Adrenal gland (tissue), 5 donors: Measurements from ENCODE around the gene UBASH3B.

Experiments
- CTCF ChIP-seq, 6 experiments: fragments of 450-650 bp in 4 of 6; fragments of 200-600 bp in 2 of 6; sonication (generic) in 1 of 6; IDR thresholded peaks; 1 replicate in 5 of 6; 2 replicates in 1 of 6; pipeline versions ENCODE4 v1.5.1 to v1.8.0; 2016 to 2021; ENCODE audit warnings: antibody characterized with exemption in 6 of 6, mild to moderate bottlenecking in 2 of 6, moderate library complexity in 1 of 6
- POLR2A ChIP-seq, 2 donors: fragments of 450-650 bp; IDR thresholded peaks; one replicate each; pipeline ENCODE4 v1.6.1; 2017; ENCODE audit warnings: antibody characterized with exemption in 2 of 2, mild to moderate bottlenecking in 2 of 2, moderate library complexity in 1 of 2
- donor health status: DM: no; HTN: no; CAD: no.

- TF ChIP-seq CTCF (IDR thresholded peaks at IDR 0.05) = no peak
- TF ChIP-seq POLR2A (IDR thresholded peaks at IDR 0.05) = no peak
Observed at GRCh38 chr11:122646549-122647340, 8.8 kb upstream of the UBASH3B start.
